Diencephalon (tissue), 1 donor: ENCODE measurements around the gene GCNT2. TPM values are rescaled to one million over a fixed set of nuclear protein-coding genes. Genes with fewer than 3 reads are reported as not detected.

Source experiments
- small RNA-seq: library from RNA; depleted of rRNA; stranded (forward); fragments of <200 nt; gene quantifications from one replicate; pipeline ENCODE3, GENCODE V24; 2014
- total RNA-seq: library from RNA; depleted of rRNA; stranded (reverse); fragments of >200 nt; gene quantifications from one replicate; pipeline ENCODE4 v1.2.3, GENCODE V29; 2014

Gene GCNT2
- total RNA-seq = 21.7 TPM

DNA sequence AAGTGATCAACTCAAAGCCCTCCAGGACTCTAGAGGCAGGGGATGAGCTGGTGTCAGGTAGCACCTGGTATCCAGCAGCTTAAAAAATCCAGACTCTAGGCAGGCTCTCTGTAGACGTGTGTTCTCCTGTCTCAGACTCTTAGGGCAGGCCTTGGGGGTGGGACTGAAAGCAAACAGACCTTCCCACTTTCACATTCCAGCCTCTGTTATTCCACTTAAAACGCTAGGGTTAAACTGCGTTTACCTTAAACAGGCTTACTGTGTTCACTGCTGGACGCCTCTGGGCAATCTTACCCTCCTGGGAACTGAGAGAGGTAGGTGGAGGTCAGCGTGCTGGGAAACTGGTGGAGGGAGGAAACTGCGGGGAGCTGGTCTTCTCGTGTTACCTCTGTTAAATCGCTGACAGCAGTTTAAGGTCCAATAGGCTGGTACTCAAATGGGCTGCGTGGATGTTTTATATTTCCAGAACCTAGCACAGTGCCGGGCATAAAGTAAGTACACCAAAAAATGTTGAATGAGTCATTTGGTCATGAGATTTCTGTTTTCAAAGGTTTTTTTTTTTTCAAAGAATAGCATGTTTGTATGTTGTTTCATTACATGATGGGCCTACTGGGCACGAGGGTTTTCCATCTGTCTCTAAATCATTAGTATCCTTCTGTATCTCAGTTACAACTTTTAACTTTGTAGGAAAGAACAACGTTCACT lies at the start of gene GCNT2:
Gene GCNT2, plus strand, starts transcription at position 248 of the 705 bp plus-strand sequence. CDS start 7,561 bp downstream, outside the sequence.

Small RNA genes lying within 50 kb of the gene (small RNA-seq; reads per million reads assigned to genes)
- gene RF00019 = not detected

Other genes with a start within 250 kb of the GCNT2 start
- 0.46 TPM for gene TFAP2A, start 106.3 kb upstream of the GCNT2 start, total RNA-seq
- 0.92 TPM for gene C6orf52, start 173.3 kb downstream of the GCNT2 start, total RNA-seq
- 21.2 TPM for gene PAK1IP1, start 173.6 kb downstream of the GCNT2 start, total RNA-seq
- gene TMEM14C, start 201.7 kb downstream of the GCNT2 start, total RNA-seq = 61.8 TPM
- gene TMEM14B, start 226.5 kb downstream of the GCNT2 start, total RNA-seq = 57.9 TPM